HG02885 (cell line): Measurements from ENCODE around the gene KHDRBS2.
"Not testable (repeated sequence)": the region's sequence is repeated elsewhere in the genome, so short reads cannot be mapped to it uniquely, and the experiment has no call there.

Source experiments
- ATAC-seq: cut with Tn5 transposase; IDR thresholded peaks from one replicate; pipeline ENCODE4 v1.9.1; 2021; ENCODE audit warnings: mild to moderate bottlenecking; ENCODE audit not compliant: unreplicated experiment, poor library complexity

KHDRBS2 gene

GRCh38 chr6:61887423-61887822 lies 398.6 kb downstream of the KHDRBS2 start:
- ATAC-seq: no peak

- ATAC-seq: no peak
Measured at GRCh38 chr6:61886608-61887259, 399.3 kb downstream of the KHDRBS2 start.

GRCh38 chr6:61869632-61870400 lies 416.2 kb downstream of the KHDRBS2 start:
- no peak for ATAC-seq

GRCh38 chr6:61868507-61869080 lies 417.4 kb downstream of the KHDRBS2 start:
- no peak for ATAC-seq

GRCh38 chr6:61867635-61868034 lies 418.4 kb downstream of the KHDRBS2 start:
- no peak for ATAC-seq

- no peak for ATAC-seq
Measured at GRCh38 chr6:61857541-61857940, 428.5 kb downstream of the KHDRBS2 start.

GRCh38 chr6:61841958-61842357 lies 444.1 kb downstream of the KHDRBS2 start:
- no peak for ATAC-seq

- ATAC-seq: no peak
Measured at GRCh38 chr6:61835237-61835636, 450.8 kb downstream of the KHDRBS2 start.

- no peak for ATAC-seq
Measured at GRCh38 chr6:61833176-61833755, 452.8 kb downstream of the KHDRBS2 start.

GRCh38 chr6:61817716-61818115 lies 468.3 kb downstream of the KHDRBS2 start:
- no peak for ATAC-seq

GRCh38 chr6:61810047-61810446 lies 476.0 kb downstream of the KHDRBS2 start:
- no peak for ATAC-seq

GRCh38 chr6:61809004-61809595 lies 476.9 kb downstream of the KHDRBS2 start:
- ATAC-seq: peak; percentile 82

- no peak for ATAC-seq
Measured at GRCh38 chr6:61787998-61788397, 498.0 kb downstream of the KHDRBS2 start.

- ATAC-seq: not testable (repeated sequence)
Measured at GRCh38 chr6:61769446-61769845, 516.6 kb downstream of the KHDRBS2 start.

GRCh38 chr6:61755739-61756138 lies 530.3 kb downstream of the KHDRBS2 start:
- no peak for ATAC-seq

GRCh38 chr6:61751986-61752385 lies 534.0 kb downstream of the KHDRBS2 start:
- no peak for ATAC-seq

GRCh38 chr6:61745994-61746393 lies 540.0 kb downstream of the KHDRBS2 start:
- no peak for ATAC-seq

GRCh38 chr6:61711849-61712248 lies 574.2 kb downstream of the KHDRBS2 start:
- no peak for ATAC-seq

GRCh38 chr6:61688165-61688564 lies 597.9 kb downstream of the KHDRBS2 start:
- ATAC-seq: no peak

GRCh38 chr6:61682562-61682961 lies 603.5 kb downstream of the KHDRBS2 start:
- no peak for ATAC-seq

- no peak for ATAC-seq
Measured at GRCh38 chr6:61679625-61680024, 606.4 kb downstream of the KHDRBS2 start.
